ENCODE measurements around the gene CTCFL. TPM values are rescaled to one million over a fixed set of nuclear protein-coding genes. Genes with fewer than 3 reads are reported as not detected.

Gene CTCFL
- total RNA-seq, 4 donors from 2014 or later, result 0.14 TPM; not detected in 3

- intact Hi-C loops (cut with DNase I; ENCODE audit: low total_unique reads), result loop anchor here (5.0 kb wide), 1 partner anchor 85 kb away; no protein-coding TSS in a partner anchor
- TF ChIP-seq POLR2A (IDR thresholded peaks at IDR 0.05) (no peak), CTCF (IDR thresholded peaks at IDR 0.05) (no peak), EP300 (IDR thresholded peaks at IDR 0.05; ENCODE audit: low read depth) (no peak), POLR2AphosphoS5 (IDR thresholded peaks at IDR 0.05) (no peak)
- no peak for DNase-seq
- H3K4me3 ChIP-seq, result no peak overlapping the region
- peaks cover 3% of the 10 kb centered on the region for H3K27me3 ChIP-seq
- WGBS, 2 donors (ENCODE audit: low coverage in 1 of 2), result 69 to 88% methylated on average over 5 to 6 of the region's 6 CpGs
- no peaks in the 10 kb centered on the region for H3K9me3 ChIP-seq
- in situ Hi-C loops (cut with MboI; ENCODE audit: low pct_ligation_motif_present in 1 of 4, low pct_unique_long_range_greater_than_20kb in 1 of 4, low sequenced_read_pairs in 3 of 4), result loop anchor here in 2 of 4 donors (25.0 kb wide), 1 partner anchor 395 kb away; no protein-coding TSS in a partner anchor
- H3K36me3 ChIP-seq, result no peaks in the 10 kb centered on the region
- H3K4me1 ChIP-seq, result peaks cover 6 to 15% (median 11%) of the 10 kb centered on the region in 4 donors
- H3K27ac ChIP-seq, result no peak overlapping the region
These were observed 42.1 kb downstream of the CTCFL start for GRCh38 chr20:57482796-57483195.

GRCh38 chr20:57482148-57482547, 42.8 kb downstream of the CTCFL start:
- Histone ChIP-seq H3K27me3 (peaks cover 6% of the 10 kb centered on the region), H3K9me3 (no peaks in the 10 kb centered on the region), H3K4me3 (no peak overlapping the region), H3K36me3 (no peaks in the 10 kb centered on the region), H3K4me1 (peaks cover 6 to 15% (median 11%) of the 10 kb centered on the region in 4 donors), H3K27ac (no peak overlapping the region)
- no peak for TF ChIP-seq CTCF (IDR thresholded peaks at IDR 0.05)
- TF ChIP-seq POLR2A (IDR thresholded peaks at IDR 0.05), result no peak
- no peak for TF ChIP-seq EP300 (IDR thresholded peaks at IDR 0.05; ENCODE audit: low read depth)
- TF ChIP-seq POLR2AphosphoS5 (IDR thresholded peaks at IDR 0.05), result no peak
- DNase-seq, result no peak
- in situ Hi-C loops (cut with MboI; ENCODE audit: low pct_ligation_motif_present in 1 of 4, low pct_unique_long_range_greater_than_20kb in 1 of 4, low sequenced_read_pairs in 3 of 4) (loop anchor here in 2 of 4 donors (25.0 kb wide), 1 partner anchor 395 kb away; no protein-coding TSS in a partner anchor), intact Hi-C loops (cut with DNase I; ENCODE audit: low total_unique reads) (loop anchor here (5.0 kb wide), 1 partner anchor 85 kb away; no protein-coding TSS in a partner anchor)
- whole genome bisulfite sequencing, 2 donors (ENCODE audit: low coverage in 1 of 2), result 65 to 80% methylated on average over 5 to 11 of the region's 11 CpGs

GRCh38 chr20:57481281-57481711, 43.6 kb downstream of the CTCFL start:
- H3K4me1 ChIP-seq, result peaks cover 6 to 15% (median 11%) of the 10 kb centered on the region in 4 donors
- no peak overlapping the region for H3K4me3 ChIP-seq
- DNase-seq, result no peak
- peaks cover 6% of the 10 kb centered on the region for H3K27me3 ChIP-seq
- WGBS, 2 donors (ENCODE audit: low coverage in 1 of 2), result 67 to 68% methylated on average over 4 to 8 of the region's 9 CpGs
- in situ Hi-C loops (cut with MboI; ENCODE audit: low pct_ligation_motif_present in 1 of 4, low pct_unique_long_range_greater_than_20kb in 1 of 4, low sequenced_read_pairs in 3 of 4) (loop anchor here in 2 of 4 donors (25.0 kb wide), 1 partner anchor 394 kb away; no protein-coding TSS in a partner anchor), intact Hi-C loops (cut with DNase I; ENCODE audit: low total_unique reads) (loop anchor here (5.0 kb wide), 1 partner anchor 84 kb away; no protein-coding TSS in a partner anchor)
- no peaks in the 10 kb centered on the region for H3K9me3 ChIP-seq
- H3K36me3 ChIP-seq, result no peaks in the 10 kb centered on the region
- TF ChIP-seq POLR2AphosphoS5 (IDR thresholded peaks at IDR 0.05) (no peak), EP300 (IDR thresholded peaks at IDR 0.05; ENCODE audit: low read depth) (no peak), POLR2A (IDR thresholded peaks at IDR 0.05) (no peak), CTCF (IDR thresholded peaks at IDR 0.05) (no peak)
- peak overlapping the region in 3 of 4 donors; percentile 53 to 61 (median 54) for H3K27ac ChIP-seq

GRCh38 chr20:57480444-57481160, 44.3 kb downstream of the CTCFL start:
- intact Hi-C loops (cut with DNase I; ENCODE audit: low total_unique reads), result loop anchor here (5.0 kb wide), 1 partner anchor 83 kb away; no protein-coding TSS in a partner anchor
- Histone ChIP-seq H3K4me1 (peaks cover 6 to 15% (median 11%) of the 10 kb centered on the region in 4 donors), H3K36me3 (no peaks in the 10 kb centered on the region), H3K9me3 (no peaks in the 10 kb centered on the region), H3K27ac (peak overlapping the region in 3 of 4 donors; percentile 53 to 61 (median 54)), H3K27me3 (peaks cover 6% of the 10 kb centered on the region), H3K4me3 (no peak overlapping the region)
- no peak for TF ChIP-seq CTCF (IDR thresholded peaks at IDR 0.05)
- no peak for TF ChIP-seq POLR2A (IDR thresholded peaks at IDR 0.05)
- TF ChIP-seq POLR2AphosphoS5 (IDR thresholded peaks at IDR 0.05), result no peak
- no peak for TF ChIP-seq EP300 (IDR thresholded peaks at IDR 0.05; ENCODE audit: low read depth)
- 45 to 85% methylated on average over 3 to 17 of the region's 17 CpGs for WGBS, 2 donors (ENCODE audit: low coverage in 1 of 2)
- DNase-seq, result no peak
- in situ Hi-C loops (cut with MboI; ENCODE audit: low pct_ligation_motif_present in 1 of 4, low pct_unique_long_range_greater_than_20kb in 1 of 4, low sequenced_read_pairs in 3 of 4), result loop anchor here in 2 of 4 donors (25.0 kb wide), 1 partner anchor 393 kb away; no protein-coding TSS in a partner anchor
